Ascending aorta (tissue), 2 donors: ENCODE results near the gene RIPK3. TPM values are rescaled to one million over a fixed set of nuclear protein-coding genes. Genes with fewer than 3 reads are reported as not detected.

Experiments used
- DNase-seq, 2 donors: peaks; one replicate each; pipeline ENCODE4 v3.0.0-alpha.2; 2019; ENCODE audit warnings: low spot score in 2 of 2
- H3K27ac ChIP-seq, 2 donors: fragments of 200-600 bp; sonication (generic); one replicate each; pipeline ENCODE4 v1.5.1; 2016 to 2017; ENCODE audit warnings: mild to moderate bottlenecking in 1 of 2
- H3K27me3 ChIP-seq: fragments of 200-600 bp; sonication (generic); one replicate; pipeline ENCODE4 v1.5.1; 2017
- H3K36me3 ChIP-seq, 2 donors: fragments of 200-600 bp; sonication (generic); one replicate each; pipeline ENCODE4 v1.5.1; 2016
- H3K4me1 ChIP-seq, 2 donors: fragments of 200-600 bp; sonication (generic); one replicate each; pipeline ENCODE4 v1.5.1; 2016 to 2017; ENCODE audit warnings: mild to moderate bottlenecking in 1 of 2
- H3K4me3 ChIP-seq, 2 donors: fragments of 200-600 bp; sonication (generic); one replicate each; pipeline ENCODE4 v1.5.1; 2016 to 2017; ENCODE audit warnings: mild to moderate bottlenecking in 1 of 2
- H3K9me3 ChIP-seq, 2 donors: fragments of 200-600 bp; sonication (generic); one replicate each; pipeline ENCODE4 v1.5.1; 2016
- intact Hi-C: fragments of 100-400 bp; cut with DNase I; formaldehyde crosslinking; loops from one replicate; pipeline ENCODE4 v1.15.1; 2023
- total RNA-seq: library from RNA; depleted of rRNA; stranded (reverse); fragments of >200 nt; gene quantifications from one replicate; pipeline ENCODE4 v1.1.0, GENCODE V29; 2016
- TF ChIP-seq, protein P1 (sequence below), 3 experiments: fragments of 200-600 bp in 2 of 3; fragments of 450-650 bp in 1 of 3; sonication (generic) in 2 of 3; IDR thresholded peaks; one replicate each; pipeline ENCODE4 v1.5.1; 2016 to 2019; ENCODE audit warnings: antibody characterized with exemption in 3 of 3, mild to moderate bottlenecking in 1 of 3, moderate library complexity in 1 of 3

Gene RIPK3
- total RNA-seq, 1 donor from 2014 or later, result 2.3 TPM

DNA sequence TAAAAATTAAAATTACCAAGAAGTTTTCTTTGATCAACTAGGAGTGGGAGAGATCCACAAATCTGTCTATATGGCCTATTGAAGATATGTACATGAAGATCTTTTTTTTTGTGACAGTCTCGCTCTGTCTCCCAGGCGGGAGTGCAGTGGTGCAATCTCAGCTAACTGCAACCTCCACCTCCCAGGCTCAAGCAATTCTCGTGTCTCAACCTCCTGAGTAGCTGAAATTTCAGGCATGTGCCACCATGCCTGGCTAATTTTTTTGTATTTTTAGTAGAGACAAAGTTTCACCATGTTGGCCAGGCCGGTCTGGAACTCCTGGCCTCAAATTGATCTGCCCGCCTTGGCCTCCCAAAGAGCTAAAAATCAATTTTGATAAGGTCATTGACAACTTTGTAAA lies 23.6 kb upstream of the RIPK3 start:
- no peaks in the 10 kb centered on the region for H3K9me3 ChIP-seq
- H3K4me3 ChIP-seq, result no peak overlapping the region
- H3K36me3 ChIP-seq, result no peaks in the 10 kb centered on the region
- no peak for DNase-seq
- peaks cover 6 to 18% of the 10 kb centered on the region in 2 donors for H3K4me1 ChIP-seq
- no peaks in the 10 kb centered on the region for H3K27me3 ChIP-seq
- TF ChIP-seq, protein P1, sequence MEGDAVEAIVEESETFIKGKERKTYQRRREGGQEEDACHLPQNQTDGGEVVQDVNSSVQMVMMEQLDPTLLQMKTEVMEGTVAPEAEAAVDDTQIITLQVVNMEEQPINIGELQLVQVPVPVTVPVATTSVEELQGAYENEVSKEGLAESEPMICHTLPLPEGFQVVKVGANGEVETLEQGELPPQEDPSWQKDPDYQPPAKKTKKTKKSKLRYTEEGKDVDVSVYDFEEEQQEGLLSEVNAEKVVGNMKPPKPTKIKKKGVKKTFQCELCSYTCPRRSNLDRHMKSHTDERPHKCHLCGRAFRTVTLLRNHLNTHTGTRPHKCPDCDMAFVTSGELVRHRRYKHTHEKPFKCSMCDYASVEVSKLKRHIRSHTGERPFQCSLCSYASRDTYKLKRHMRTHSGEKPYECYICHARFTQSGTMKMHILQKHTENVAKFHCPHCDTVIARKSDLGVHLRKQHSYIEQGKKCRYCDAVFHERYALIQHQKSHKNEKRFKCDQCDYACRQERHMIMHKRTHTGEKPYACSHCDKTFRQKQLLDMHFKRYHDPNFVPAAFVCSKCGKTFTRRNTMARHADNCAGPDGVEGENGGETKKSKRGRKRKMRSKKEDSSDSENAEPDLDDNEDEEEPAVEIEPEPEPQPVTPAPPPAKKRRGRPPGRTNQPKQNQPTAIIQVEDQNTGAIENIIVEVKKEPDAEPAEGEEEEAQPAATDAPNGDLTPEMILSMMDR (IDR thresholded peaks at IDR 0.05), result no peak
- intact Hi-C loops, result loop anchor here (10.0 kb wide), 3 partner anchors 249 to 1039 kb away; partner anchors contain the start of genes AP1G2, DCAF11, NRL and PABPN1
- H3K27ac ChIP-seq, result no peak overlapping the region

DNA sequence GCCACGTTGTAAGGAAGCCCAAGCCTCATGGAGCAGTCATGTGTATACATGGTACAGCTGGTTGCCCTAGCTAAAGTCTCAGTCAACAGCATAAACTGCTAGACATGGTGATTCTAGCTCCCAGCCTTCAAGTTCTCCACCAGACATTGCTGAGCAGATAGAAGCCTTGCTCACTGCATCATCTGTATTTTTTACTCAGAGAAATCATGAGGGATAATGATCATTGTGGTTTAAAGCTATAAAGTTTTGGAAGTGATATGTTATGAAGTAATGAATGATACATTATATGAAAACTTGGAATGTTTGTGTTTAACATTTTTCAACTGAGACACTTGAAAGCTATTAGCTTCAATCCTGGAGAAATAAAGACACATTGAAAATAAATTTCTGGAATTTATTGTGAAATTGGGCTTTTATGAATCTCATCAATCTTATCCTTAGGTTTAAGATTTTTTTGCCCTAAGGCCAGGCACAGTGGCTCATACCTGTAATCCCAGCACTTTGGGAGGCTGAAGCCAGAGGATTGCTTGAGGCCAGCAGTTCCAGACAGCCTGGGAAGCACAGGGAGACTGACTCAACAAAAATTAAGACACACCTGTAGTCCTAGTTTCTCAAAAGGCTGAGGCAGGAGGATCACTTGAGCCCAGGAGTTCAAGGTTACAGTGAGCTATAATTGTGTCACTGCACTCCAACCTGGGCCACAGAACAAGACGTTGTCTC lies 22.6 kb upstream of the RIPK3 start:
- TF ChIP-seq, protein P1 (IDR thresholded peaks at IDR 0.05), result no peak
- Histone ChIP-seq H3K9me3 (no peaks in the 10 kb centered on the region), H3K4me1 (peaks cover 6 to 15% of the 10 kb centered on the region in 2 donors), H3K36me3 (no peaks in the 10 kb centered on the region), H3K27me3 (no peaks in the 10 kb centered on the region), H3K27ac (no peak overlapping the region), H3K4me3 (no peak overlapping the region)
- intact Hi-C loops, result loop anchor here (10.0 kb wide), 3 partner anchors 248 to 1038 kb away; partner anchors contain the start of genes AP1G2, DCAF11, NRL and PABPN1
- DNase-seq, result no peak

DNA sequence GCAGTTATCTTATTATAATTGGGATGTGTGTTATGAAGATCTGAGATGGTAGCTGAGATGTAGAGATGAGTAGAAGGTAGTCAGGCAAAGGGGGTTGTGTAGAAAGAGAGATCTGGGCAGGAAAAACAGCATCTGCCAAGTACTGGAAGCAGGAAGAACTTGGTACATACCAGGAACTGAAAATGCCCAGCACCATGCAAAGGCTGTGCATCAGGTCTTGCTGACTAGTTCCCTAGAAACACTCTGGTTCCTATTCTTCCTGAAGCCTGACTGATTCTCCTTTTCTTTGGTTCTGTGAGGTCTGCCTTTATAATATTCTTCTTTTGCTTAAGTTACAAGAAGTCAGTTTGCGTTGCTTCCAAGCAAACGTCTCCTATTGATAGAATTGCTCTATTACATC lies 21.5 kb upstream of the RIPK3 start:
- intact Hi-C loops, result loop anchor here (10.0 kb wide), 3 partner anchors 247 to 1037 kb away; partner anchors contain the start of genes AP1G2, DCAF11, NRL and PABPN1
- H3K36me3 ChIP-seq, result no peaks in the 10 kb centered on the region
- H3K4me1 ChIP-seq, result peaks cover 6 to 9% of the 10 kb centered on the region in 2 donors
- H3K27me3 ChIP-seq, result no peaks in the 10 kb centered on the region
- DNase-seq, result no peak
- no peak overlapping the region for H3K27ac ChIP-seq
- TF ChIP-seq, protein P1 (IDR thresholded peaks at IDR 0.05), result no peak
- no peaks in the 10 kb centered on the region for H3K9me3 ChIP-seq
- no peak overlapping the region for H3K4me3 ChIP-seq

DNA sequence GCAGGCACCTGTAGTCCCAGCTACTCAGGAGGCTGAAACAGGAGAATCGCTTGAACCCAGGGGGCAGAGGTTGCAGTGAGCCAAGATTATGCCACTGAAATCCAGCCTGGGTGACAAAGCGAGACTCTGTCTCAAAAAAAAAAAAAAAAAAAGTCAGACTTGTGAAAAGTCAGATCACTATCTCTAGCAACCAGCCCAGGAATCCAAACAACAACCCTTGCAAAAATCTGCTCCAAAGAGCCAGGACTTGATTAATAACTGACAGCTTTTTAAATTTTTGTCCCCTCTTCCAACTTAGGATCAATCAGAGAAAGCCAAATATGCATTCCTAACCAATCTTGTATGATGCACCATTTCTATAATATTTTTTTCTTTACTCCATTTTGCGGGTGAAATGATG lies 20.5 kb upstream of the RIPK3 start:
- Histone ChIP-seq H3K27me3 (no peaks in the 10 kb centered on the region), H3K4me1 (peaks cover 3 to 6% of the 10 kb centered on the region in 2 donors), H3K36me3 (no peaks in the 10 kb centered on the region), H3K27ac (no peak overlapping the region), H3K9me3 (no peaks in the 10 kb centered on the region), H3K4me3 (no peak overlapping the region)
- intact Hi-C loops, result loop anchor here (10.0 kb wide), 3 partner anchors 245 to 1035 kb away; partner anchors contain the start of genes AP1G2, DCAF11, NRL and PABPN1
- DNase-seq, result no peak
- TF ChIP-seq, protein P1 (IDR thresholded peaks at IDR 0.05), result no peak

DNA sequence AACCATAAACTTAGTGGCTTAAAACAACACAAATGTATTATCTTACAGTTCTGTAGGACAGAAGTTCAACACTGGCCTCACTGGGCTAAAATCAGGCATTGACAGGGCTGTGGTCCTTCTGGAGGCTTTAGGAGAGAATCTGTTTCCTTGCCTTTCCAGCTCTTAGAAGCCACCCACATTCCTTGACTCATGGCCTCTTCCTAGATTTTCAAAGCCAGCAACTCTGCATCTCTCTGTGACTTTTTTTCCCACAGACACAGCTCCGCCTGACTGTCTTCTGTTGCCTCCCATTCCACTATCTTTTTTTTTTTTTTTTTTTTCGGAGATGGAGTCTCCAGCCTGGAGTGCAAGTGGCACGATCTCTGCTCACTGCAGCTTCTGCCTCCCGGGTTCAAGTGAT lies 16.4 kb upstream of the RIPK3 start:
- H3K4me1 ChIP-seq, result no peaks in the 10 kb centered on the region
- no peaks in the 10 kb centered on the region for H3K9me3 ChIP-seq
- DNase-seq, result no peak
- no peaks in the 10 kb centered on the region for H3K27me3 ChIP-seq
- TF ChIP-seq, protein P1 (IDR thresholded peaks at IDR 0.05), result no peak
- H3K36me3 ChIP-seq, result no peaks in the 10 kb centered on the region
- H3K27ac ChIP-seq, result no peak overlapping the region
- H3K4me3 ChIP-seq, result no peak overlapping the region
- intact Hi-C loops, result no loop called here
